HG03520 (cell line): ENCODE measurements around the gene NUDT10.
"Not testable (repeated sequence)": the region's sequence is repeated elsewhere in the genome, so short reads cannot be mapped to it uniquely, and the experiment has no call there.

ENCODE experiments used
- ATAC-seq: cut with Tn5 transposase; IDR thresholded peaks from one replicate; pipeline ENCODE4 v1.9.1; 2021; ENCODE audit warnings: mild to moderate bottlenecking, moderate library complexity; ENCODE audit not compliant: unreplicated experiment

NUDT10 gene

GRCh38 chrX:51332188-51332942 is at the start of gene NUDT10:
Gene NUDT10, plus strand, starts transcription at chrX:51332822. Its CDS starts 144 bp downstream, at chrX:51332966.
- ATAC-seq = no peak

DNA sequence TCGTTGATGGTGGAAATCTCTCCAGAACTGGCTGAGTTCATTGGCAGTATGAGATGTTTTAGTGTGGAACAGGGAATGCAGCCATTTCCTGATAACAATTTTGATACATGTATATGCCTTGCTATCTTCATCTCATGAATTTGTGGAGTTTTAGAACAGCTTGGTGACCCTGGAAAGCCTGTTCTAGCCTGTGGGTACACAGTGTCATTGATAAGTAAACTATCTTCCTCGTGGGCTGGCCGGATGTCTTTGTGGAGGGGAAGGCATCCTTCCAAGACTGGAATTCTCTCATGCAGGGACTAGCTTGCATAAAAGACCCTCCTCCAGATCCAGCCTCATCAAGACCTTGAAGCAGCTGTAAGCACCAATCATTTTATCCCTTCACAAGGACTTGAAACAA is 40.2 kb upstream of the NUDT10 start:
- no peak for ATAC-seq

DNA sequence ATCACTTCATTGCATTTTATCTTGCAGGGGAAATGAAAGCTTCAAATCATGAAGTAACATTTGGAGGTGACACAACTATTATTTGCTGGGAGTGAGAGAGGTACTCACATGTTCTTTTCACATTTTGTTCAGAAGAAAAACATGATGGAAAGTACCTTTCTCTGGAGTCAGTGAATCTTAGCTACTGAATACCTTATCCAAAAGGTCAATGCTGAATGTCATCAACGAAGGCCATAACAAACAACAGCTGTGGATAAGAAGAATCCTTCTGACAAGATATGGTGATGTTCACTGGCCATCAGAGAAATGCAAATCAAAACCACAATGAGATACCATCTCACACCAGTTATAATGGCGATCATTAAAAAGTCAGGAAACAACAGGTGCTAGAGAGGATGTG is 36.5 kb upstream of the NUDT10 start:
- ATAC-seq = no peak

GRCh38 chrX:51316271-51316670 is 16.4 kb upstream of the NUDT10 start:
- no peak for ATAC-seq

DNA sequence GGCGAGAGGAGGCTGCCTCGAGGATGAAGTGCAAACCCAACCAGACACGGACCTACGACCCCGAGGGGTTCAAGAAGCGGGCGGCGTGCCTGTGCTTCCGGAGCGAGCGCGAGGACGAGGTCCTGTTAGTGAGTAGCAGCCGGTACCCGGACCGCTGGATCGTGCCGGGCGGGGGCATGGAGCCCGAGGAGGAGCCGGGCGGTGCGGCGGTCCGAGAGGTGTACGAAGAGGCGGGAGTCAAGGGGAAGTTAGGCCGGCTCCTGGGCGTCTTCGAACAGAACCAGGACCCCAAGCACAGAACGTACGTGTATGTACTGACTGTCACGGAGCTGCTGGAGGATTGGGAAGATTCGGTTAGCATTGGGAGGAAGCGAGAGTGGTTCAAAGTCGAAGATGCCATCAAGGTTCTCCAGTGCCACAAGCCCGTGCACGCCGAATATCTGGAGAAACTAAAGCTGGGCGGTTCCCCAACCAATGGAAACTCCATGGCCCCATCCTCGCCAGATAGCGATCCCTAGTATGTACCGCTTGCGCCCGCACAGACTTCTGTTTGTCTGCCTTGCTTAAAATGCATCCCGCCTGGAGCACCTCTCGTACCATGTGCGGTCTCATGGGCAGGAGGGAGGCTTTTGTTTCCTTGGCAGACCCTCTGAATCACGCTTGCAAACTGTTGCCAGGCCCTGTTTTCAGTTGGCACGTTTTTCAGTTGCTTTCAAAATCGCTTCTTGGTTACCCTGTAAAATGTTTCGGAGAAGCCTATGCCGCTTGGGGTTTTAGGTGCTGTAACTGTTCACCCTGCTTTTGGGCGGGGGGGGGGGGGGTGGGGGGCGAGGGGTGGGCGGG is 542 bp downstream of the NUDT10 start:
- ATAC-seq = not testable (repeated sequence)

DNA sequence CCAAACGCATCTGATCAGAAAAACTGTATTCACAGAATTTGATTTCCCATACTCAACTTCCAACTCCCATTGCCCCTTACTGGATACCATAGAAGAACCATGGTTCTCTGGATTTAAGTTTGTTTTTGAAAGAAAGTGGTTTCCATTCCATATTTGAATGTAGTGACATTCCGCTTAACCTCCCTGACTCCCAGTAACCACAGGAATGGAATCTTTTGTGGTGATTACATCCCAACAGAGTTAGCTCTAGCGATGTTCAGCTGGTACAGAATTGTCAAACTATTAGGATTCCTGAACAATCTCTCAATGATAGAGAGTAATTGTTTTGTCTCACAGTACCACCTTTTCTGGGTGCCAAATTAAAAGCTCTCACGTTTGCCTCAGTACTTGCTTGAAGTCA is 1.7 kb downstream of the NUDT10 start:
- no peak for ATAC-seq

- ATAC-seq = no peak
Measured at GRCh38 chrX:51336584-51336983, 4.0 kb downstream of the NUDT10 start.

DNA sequence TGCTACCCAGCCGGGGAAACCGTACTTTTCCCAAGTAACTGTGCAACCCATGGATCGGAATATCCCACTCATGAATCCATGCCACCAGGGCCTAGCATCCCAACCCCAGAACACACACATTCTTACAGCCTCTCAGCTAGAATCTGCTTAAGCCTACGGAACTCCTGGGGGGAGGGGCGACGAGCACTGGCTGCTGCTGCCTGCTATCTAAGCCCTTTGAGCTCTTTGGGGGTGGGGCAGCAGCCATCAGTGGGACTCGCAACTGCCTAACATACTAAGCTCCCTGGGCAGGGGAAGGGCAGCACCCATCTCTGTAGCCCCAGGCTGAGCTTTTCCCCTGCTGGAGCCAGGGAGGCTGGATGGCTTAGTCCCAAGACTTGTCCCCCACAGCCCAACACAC is 28.6 kb downstream of the NUDT10 start:
- ATAC-seq = no peak

DNA sequence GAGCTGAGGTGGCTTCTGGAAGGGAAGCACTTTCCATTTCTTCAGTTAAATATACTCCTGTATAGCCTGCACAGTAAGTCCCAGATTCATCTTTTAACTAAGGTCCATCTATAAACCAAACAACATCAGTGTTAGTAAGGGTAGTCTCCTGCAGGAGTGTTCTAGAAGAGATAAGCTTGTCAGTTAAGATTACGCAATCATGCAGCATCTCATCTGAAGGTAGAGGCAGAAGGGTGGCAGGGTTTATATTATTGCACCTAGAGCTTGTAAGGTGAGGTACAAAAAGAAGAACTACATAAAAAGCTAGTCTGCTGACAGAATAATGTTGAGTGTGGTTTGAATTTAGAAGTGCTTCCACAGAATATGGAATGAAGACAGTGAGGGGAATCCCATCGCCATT is 44.0 kb downstream of the NUDT10 start:
- no peak for ATAC-seq
